B cell (primary cell): ENCODE data around the gene ADCY1. TPM values are rescaled to one million over a fixed set of nuclear protein-coding genes. Genes with fewer than 3 reads are reported as not detected.

ENCODE experiments used
- ATAC-seq: fragments of 200-7000 bp; cut with Tn5 transposase; one replicate; pipeline ENCODE4 v1.10.0; 2021; ENCODE audit warnings: low read depth, mild to moderate bottlenecking, moderate number of reproducible peaks, moderate library complexity
- CTCF ChIA-PET: fragments of 350-600 bp; sonication (Branson Sonifier 250); formaldehyde crosslinking; loops from one replicate; lab custom pipeline; 2021; ENCODE audit warnings: antibody characterized with exemption, inconsistent platforms; lab: Charles Lee
- POLR2A ChIA-PET: fragments of 350-600 bp; sonication (Branson Sonifier 250); formaldehyde crosslinking; loops from one replicate; lab custom pipeline; 2021; ENCODE audit warnings: antibody characterized with exemption; lab: Charles Lee
- DNase-seq: peaks from one replicate; pipeline ENCODE4 v3.0.0; 2013
- H2AFZ ChIP-seq: 2 replicates; pipeline ENCODE4 v1.6.1; 2012; ENCODE audit warnings: mild to moderate bottlenecking, low read depth, low read length; ENCODE audit not compliant: insufficient read depth, poor library complexity, severe bottlenecking
- H3K27ac ChIP-seq, 2 donors: 1 replicate in 1 of 2; 2 replicates in 1 of 2; pipeline ENCODE4 v1.5.1; 2012 to 2013; ENCODE audit warnings: low read length in 2 of 2, mild to moderate bottlenecking in 2 of 2, moderate library complexity in 1 of 2
- H3K27me3 ChIP-seq, 4 experiments: fragments of 200-600 bp in 1 of 4; sonication (generic) in 1 of 4; replicated peaks in 1 of 4; 1 replicate in 2 of 4; 2 replicates in 2 of 4; pipeline versions ENCODE4 v1.6.1 to v1.7.0; 2013 to 2016; ENCODE audit warnings: low read length in 3 of 4, mild to moderate bottlenecking in 2 of 4, mixed read lengths in 1 of 4, moderate library complexity in 1 of 4; ENCODE audit not compliant: insufficient read depth in 4 of 4, control insufficient read depth in 3 of 4; ENCODE audit errors: control extremely low read depth in 1 of 4
- H3K36me3 ChIP-seq, 2 experiments: replicated peaks in 1 of 2; 1 replicate in 1 of 2; 2 replicates in 1 of 2; pipeline versions ENCODE4 v1.6.1 to v1.7.1; 2013; ENCODE audit warnings: low read length in 1 of 2; ENCODE audit not compliant: insufficient read depth in 2 of 2, control insufficient read depth in 1 of 2; ENCODE audit errors: control extremely low read depth in 1 of 2, extremely low read depth in 1 of 2
- H3K4me1 ChIP-seq, 2 donors: fragments of 200-600 bp in 1 of 2; sonication (generic) in 1 of 2; 1 replicate in 1 of 2; 2 replicates in 1 of 2; pipeline versions ENCODE4 v1.5.1 to v1.6.1; 2013 to 2017; ENCODE audit warnings: low read length in 2 of 2; ENCODE audit not compliant: control insufficient read depth in 2 of 2, insufficient read depth in 2 of 2
- H3K4me2 ChIP-seq: replicated peaks from 2 replicates; pipeline ENCODE3; 2012; ENCODE audit warnings: mild to moderate bottlenecking, low read depth, low read length; ENCODE audit not compliant: poor library complexity, severe bottlenecking
- H3K4me3 ChIP-seq, 5 experiments: fragments of 200-600 bp in 1 of 5; sonication (generic) in 1 of 5; 1 replicate in 3 of 5; 2 replicates in 2 of 5; pipeline versions ENCODE4 v1.5.1 to v1.7.0; 2011 to 2016; ENCODE audit warnings: low read length in 4 of 5, mild to moderate bottlenecking in 4 of 5, low read depth in 2 of 5, control low read depth in 1 of 5, moderate library complexity in 1 of 5; ENCODE audit not compliant: insufficient read depth in 1 of 5; ENCODE audit errors: control extremely low read depth in 1 of 5, extremely low read depth in 1 of 5
- H3K79me2 ChIP-seq: fragments of 200-600 bp; sonication (generic); one replicate; pipeline ENCODE4 v1.6.0; 2016; ENCODE audit warnings: low read length; ENCODE audit not compliant: control insufficient read depth, insufficient read depth
- H3K9ac ChIP-seq: fragments of 200-600 bp; sonication (generic); 2 replicates; pipeline ENCODE4 v1.6.1; 2017; ENCODE audit warnings: mild to moderate bottlenecking, low read length, moderate library complexity
- H3K9me3 ChIP-seq, 3 donors: one replicate each; pipeline versions ENCODE4 v1.6.1 to v1.7.1; 2013; ENCODE audit warnings: low read length in 2 of 3; ENCODE audit not compliant: control insufficient read depth in 2 of 3, insufficient read depth in 1 of 3; ENCODE audit errors: control extremely low read depth in 1 of 3
- H4K20me1 ChIP-seq: 2 replicates; pipeline ENCODE4 v1.6.0; 2012; ENCODE audit warnings: mild to moderate bottlenecking, low read length; ENCODE audit not compliant: insufficient read depth, control insufficient read depth, poor library complexity, severe bottlenecking
- H3K27ac Mint-ChIP-seq: one replicate; pipeline ENCODE4 v1.8.0; 2021; ENCODE audit warnings: mixed read lengths
- H3K27me3 Mint-ChIP-seq: one replicate; pipeline ENCODE4 v1.8.0; 2021; ENCODE audit warnings: mixed read lengths
- H3K4me1 Mint-ChIP-seq: one replicate; pipeline ENCODE4 v1.8.0; 2021; ENCODE audit warnings: mixed read lengths
- H3K4me3 Mint-ChIP-seq: one replicate; pipeline ENCODE4 v1.8.0; 2021; ENCODE audit warnings: mixed read lengths
- H3K9me3 Mint-ChIP-seq: one replicate; pipeline ENCODE4 v1.8.0; 2022; ENCODE audit warnings: mixed read lengths; ENCODE audit not compliant: insufficient read depth
- CTCF ChIP-seq: fragments of 200-600 bp; IDR thresholded peaks from one replicate; pipeline ENCODE4 v1.8.0; 2022; ENCODE audit warnings: antibody characterized with exemption, mild to moderate bottlenecking
- EZH2 ChIP-seq: IDR thresholded peaks from 2 replicates; pipeline ENCODE4 v1.6.1; 2012; ENCODE audit warnings: borderline replicate concordance, low read depth, mild to moderate bottlenecking, moderate library complexity, low read length; ENCODE audit not compliant: insufficient read depth, poor library complexity, severe bottlenecking
- WGBS: methylation state at CpG from one replicate; pipeline ENCODE4 v1.1.5; 2013; ENCODE audit warnings: missing lambda C conversion rate; ENCODE audit not compliant: insufficient coverage; 5-methylcytosine and 5-hydroxymethylcytosine counted together
- intact Hi-C: fragments of 100-400 bp; cut with micrococcal nuclease; formaldehyde crosslinking; loops from one replicate; pipeline ENCODE4 v1.10.0; 2022
- polyA plus RNA-seq: library from polyadenylated mRNA; depleted of rRNA; stranded (reverse); fragments of >200 nt; gene quantifications from 2 replicates; pipeline ENCODE4 v1.2.3, GENCODE V29; 2012
- total RNA-seq, 2 donors: library from RNA; stranded (reverse); fragments of 120-200 nt in 1 of 2; gene quantifications; 1 replicate in 1 of 2; 2 replicates in 1 of 2; pipeline versions ENCODE4 v1.2.3 to v1.2.4, GENCODE V29; 2013 to 2022

The ADCY1 gene
- total and polyA plus RNA-seq, 2 donors (not counting 1 experiment from before 2014, with no cell fraction given), result 0.05 to 0.12 TPM

GRCh38 chr7:45658716-45659495, 84.7 kb downstream of the ADCY1 start:
- Histone ChIP-seq H3K4me2 (no peak overlapping the region), H3K27me3 (no peaks in the 10 kb centered on the region), H3K27ac (no peak overlapping the region), H3K79me2 (no peaks in the 10 kb centered on the region), H2AFZ (no peak overlapping the region), H3K9me3 (peaks cover 0 to 14% (median 0%) of the 10 kb centered on the region in 3 donors), H3K9ac (no peak overlapping the region), H4K20me1 (no peaks in the 10 kb centered on the region), H3K4me3 (no peak overlapping the region), H3K36me3 (no peaks in the 10 kb centered on the region), H3K4me1 (no peaks in the 10 kb centered on the region)
- ChIA-PET CTCF (interaction anchor here (1.5 kb wide), 1 partner anchor 50 kb away, joined by 3 read pairs; no protein-coding TSS in a partner anchor), POLR2A (no interaction called here)
- intact Hi-C loops, result no loop called here
- TF ChIP-seq EZH2 (no peak), CTCF (no peak)
- no peak for DNase-seq
- Mint-ChIP-seq H3K4me1 (no peaks in the 10 kb centered on the region), H3K9me3 (no peaks in the 10 kb centered on the region), H3K27ac (no peak overlapping the region), H3K27me3 (no peaks in the 10 kb centered on the region), H3K4me3 (no peak overlapping the region)
- WGBS, result 89% methylated on average over 16 of the region's 16 CpGs
- ATAC-seq, result no peak

- POLR2A ChIA-PET, result no interaction called here
- WGBS, result 93% methylated on average over 7 of the region's 10 CpGs
These were observed 85.5 kb downstream of the ADCY1 start for GRCh38 chr7:45659496-45660139.

More at GRCh38 chr7:45659496-45660139, 85.5 kb downstream of the ADCY1 start:
- H3K4me3 ChIP-seq, result no peak overlapping the region
- intact Hi-C loops, result no loop called here
- no peak overlapping the region for H3K4me3 Mint-ChIP-seq
- no peaks in the 10 kb centered on the region for H3K27me3 ChIP-seq
- H3K27ac Mint-ChIP-seq, result no peak overlapping the region
- CTCF ChIA-PET, result no interaction called here
- H3K4me1 ChIP-seq, result no peaks in the 10 kb centered on the region
- TF ChIP-seq EZH2 (no peak), CTCF (no peak)
- H3K36me3 ChIP-seq, result no peaks in the 10 kb centered on the region
- no peak overlapping the region for H3K9ac ChIP-seq
- H4K20me1 ChIP-seq, result no peaks in the 10 kb centered on the region
- H3K9me3 ChIP-seq, result peaks cover 0 to 14% (median 0%) of the 10 kb centered on the region in 3 donors
- H3K9me3 Mint-ChIP-seq, result no peaks in the 10 kb centered on the region
- H3K27ac ChIP-seq, result no peak overlapping the region
- H3K27me3 Mint-ChIP-seq, result no peaks in the 10 kb centered on the region
- ATAC-seq (no peak), DNase-seq (no peak)
- H2AFZ ChIP-seq, result no peak overlapping the region
- no peaks in the 10 kb centered on the region for H3K79me2 ChIP-seq
- no peak overlapping the region for H3K4me2 ChIP-seq
- no peaks in the 10 kb centered on the region for H3K4me1 Mint-ChIP-seq
